Breast epithelium (tissue), 3 donors: ENCODE data around the gene HLTF.

Experiments used
- CTCF ChIP-seq, 3 donors: fragments of 450-650 bp; IDR thresholded peaks; one replicate each; pipeline ENCODE4 v1.5.1; 2016 to 2017; ENCODE audit warnings: antibody characterized with exemption in 3 of 3, mild to moderate bottlenecking in 3 of 3, moderate library complexity in 3 of 3
- POLR2A ChIP-seq: fragments of 450-650 bp; IDR thresholded peaks from one replicate; pipeline ENCODE4 v1.6.1; 2016; ENCODE audit warnings: antibody characterized with exemption, mild to moderate bottlenecking, moderate library complexity

GRCh38 chr3:149001727-149002126 is 84.6 kb downstream of the HLTF start:
- no peak for TF ChIP-seq CTCF (IDR thresholded peaks at IDR 0.05)
- no peak for TF ChIP-seq POLR2A
